SJSA1 (cell line): ENCODE results near the gene NCK1. TPM values are rescaled to one million over a fixed set of nuclear protein-coding genes. Genes with fewer than 3 reads are reported as not detected.

ENCODE experiments used
- DNase-seq, 2 experiments: peaks; one replicate each; pipeline ENCODE4 v3.0.0-alpha.2; 2015 to 2020; ENCODE audit warnings: low spot score in 2 of 2, low read depth in 1 of 2
- H3K27ac ChIP-seq: fragments of 250-450 bp; sonication (Bioruptor Pico); 2 replicates; pipeline ENCODE4 v1.5.1; 2020; ENCODE audit warnings: mild to moderate bottlenecking, moderate library complexity
- H3K27me3 ChIP-seq: fragments of 250-450 bp; sonication (Bioruptor Pico); replicated peaks from 2 replicates; pipeline ENCODE4 v1.5.1; 2020; ENCODE audit warnings: mild to moderate bottlenecking, moderate library complexity
- H3K36me3 ChIP-seq: fragments of 250-450 bp; sonication (Bioruptor Pico); 2 replicates; pipeline ENCODE4 v1.5.1; 2020; ENCODE audit warnings: mild to moderate bottlenecking
- H3K4me1 ChIP-seq: fragments of 250-450 bp; sonication (Bioruptor Pico); replicated peaks from 2 replicates; pipeline ENCODE4 v1.6.1; 2021; ENCODE audit warnings: mild to moderate bottlenecking
- H3K4me3 ChIP-seq: fragments of 250-450 bp; sonication (Bioruptor Pico); 2 replicates; pipeline ENCODE4 v1.5.1; 2020; ENCODE audit warnings: mild to moderate bottlenecking
- H3K9me3 ChIP-seq: fragments of 250-450 bp; sonication (Bioruptor Pico); replicated peaks from 2 replicates; pipeline ENCODE4 v1.5.1; 2020; ENCODE audit warnings: mild to moderate bottlenecking
- total RNA-seq: library from RNA; depleted of rRNA; stranded (reverse); fragments of >200 nt; shearing (Covaris generic); gene quantifications from 2 replicates; pipeline ENCODE4 v1.2.3, GENCODE V29; 2014

The NCK1 gene
- total RNA-seq, 1 experiment from 2014 or later = 42.2 TPM

- peaks cover 18% of the 10 kb centered on the region for H3K36me3 ChIP-seq
- peaks cover 11% of the 10 kb centered on the region for H3K4me1 ChIP-seq
- no peak overlapping the region for H3K4me3 ChIP-seq
- H3K27ac ChIP-seq = no peak overlapping the region
- DNase-seq = no peak
- no peaks in the 10 kb centered on the region for H3K9me3 ChIP-seq
- H3K27me3 ChIP-seq = no peaks in the 10 kb centered on the region
These were observed 69.6 kb downstream of the NCK1 start for GRCh38 chr3:136931606-136932005.

- Histone ChIP-seq H3K4me3 (no peak overlapping the region), H3K27ac (no peak overlapping the region), H3K36me3 (peaks cover 23% of the 10 kb centered on the region), H3K27me3 (no peaks in the 10 kb centered on the region), H3K4me1 (peaks cover 12% of the 10 kb centered on the region), H3K9me3 (no peaks in the 10 kb centered on the region)
- DNase-seq = no peak
These were observed 70.5 kb downstream of the NCK1 start for GRCh38 chr3:136932523-136932922.

- peaks cover 19% of the 10 kb centered on the region for H3K36me3 ChIP-seq
- no peaks in the 10 kb centered on the region for H3K9me3 ChIP-seq
- no peaks in the 10 kb centered on the region for H3K27me3 ChIP-seq
- no peak for DNase-seq
- H3K4me1 ChIP-seq = peaks cover 19% of the 10 kb centered on the region
- H3K27ac ChIP-seq = no peak overlapping the region
- H3K4me3 ChIP-seq = no peak overlapping the region
These were observed 71.2 kb downstream of the NCK1 start for GRCh38 chr3:136932978-136933772.

- Histone ChIP-seq H3K4me1 (peaks cover 27% of the 10 kb centered on the region), H3K27me3 (no peaks in the 10 kb centered on the region), H3K4me3 (no peak overlapping the region), H3K27ac (no peak overlapping the region), H3K36me3 (peaks cover 10% of the 10 kb centered on the region), H3K9me3 (no peaks in the 10 kb centered on the region)
- no peak for DNase-seq
These were observed 75.2 kb downstream of the NCK1 start for GRCh38 chr3:136937175-136937574.

GRCh38 chr3:136937851-136938250 is 75.8 kb downstream of the NCK1 start:
- Histone ChIP-seq H3K27me3 (no peaks in the 10 kb centered on the region), H3K36me3 (peaks cover 10% of the 10 kb centered on the region), H3K27ac (peak overlapping the region; percentile 22), H3K9me3 (no peaks in the 10 kb centered on the region), H3K4me3 (no peak overlapping the region), H3K4me1 (peaks cover 34% of the 10 kb centered on the region)
- no peak for DNase-seq

DNA sequence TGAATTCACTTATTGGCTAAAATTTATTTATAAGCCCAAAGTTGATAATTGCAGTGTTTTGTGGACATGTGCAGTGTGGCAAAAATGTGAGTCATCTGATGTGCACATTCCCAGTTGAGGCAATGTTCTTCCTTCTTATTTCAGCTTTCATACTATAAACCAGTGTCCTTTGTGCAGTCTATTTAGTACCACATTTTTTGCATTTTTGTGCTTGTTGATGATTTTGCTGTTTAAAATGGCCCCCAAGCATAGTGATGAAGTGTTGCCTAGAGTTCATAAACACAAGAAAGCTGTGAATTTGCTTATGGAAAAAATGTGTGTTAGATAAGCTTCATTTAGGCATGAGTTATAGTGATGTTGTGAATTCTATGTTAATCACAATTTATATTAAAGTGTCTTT is 76.3 kb downstream of the NCK1 start:
- DNase-seq = peak; percentile 47 to 66
- H3K36me3 ChIP-seq = peaks cover 10% of the 10 kb centered on the region
- no peak overlapping the region for H3K4me3 ChIP-seq
- peaks cover 34% of the 10 kb centered on the region for H3K4me1 ChIP-seq
- no peaks in the 10 kb centered on the region for H3K9me3 ChIP-seq
- no peaks in the 10 kb centered on the region for H3K27me3 ChIP-seq
- peak overlapping the region; percentile 50 for H3K27ac ChIP-seq

DNA sequence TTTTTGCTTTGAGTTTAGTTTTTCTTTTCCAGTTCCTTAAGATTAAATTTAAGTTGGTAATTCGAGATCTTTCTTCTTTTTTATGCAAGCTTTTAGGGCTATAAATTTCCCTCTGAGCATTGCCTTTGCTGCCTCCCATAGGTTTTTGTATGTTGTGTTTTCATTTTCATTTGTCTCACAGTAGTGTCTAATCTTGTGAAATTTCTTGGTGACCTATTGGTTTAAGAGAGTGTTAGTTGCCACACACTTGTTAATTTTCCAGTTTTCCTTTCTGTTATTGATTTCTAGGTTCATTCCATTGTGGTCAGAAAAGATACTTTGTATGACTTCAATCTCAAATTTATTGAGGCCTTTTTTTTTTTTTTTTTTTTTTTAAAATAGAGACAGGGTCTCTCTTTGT is 77.5 kb downstream of the NCK1 start:
- Histone ChIP-seq H3K27ac (no peak overlapping the region), H3K4me3 (no peak overlapping the region), H3K27me3 (no peaks in the 10 kb centered on the region), H3K9me3 (no peaks in the 10 kb centered on the region), H3K36me3 (peaks cover 10% of the 10 kb centered on the region), H3K4me1 (peaks cover 39% of the 10 kb centered on the region)
- DNase-seq = no peak

DNA sequence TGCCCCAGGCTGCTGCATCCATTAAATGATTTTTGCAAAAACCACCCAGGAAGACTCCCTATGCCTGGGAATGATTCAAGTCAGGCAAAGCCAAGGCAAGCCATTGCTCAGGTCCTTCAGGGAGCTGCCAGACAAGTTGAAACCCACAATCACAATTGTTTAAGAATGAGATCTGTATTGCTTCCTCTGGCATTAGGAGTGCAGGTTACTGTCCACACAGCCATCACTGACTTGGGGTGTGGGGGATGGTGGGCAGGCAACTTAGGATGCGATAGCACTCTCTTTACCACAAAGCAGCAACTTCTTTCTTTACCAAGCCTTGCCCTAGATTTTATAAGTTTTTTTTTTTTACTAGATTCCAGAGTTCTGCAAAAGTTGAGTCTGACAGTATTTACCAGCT is 80.8 kb downstream of the NCK1 start:
- Histone ChIP-seq H3K27ac (no peak overlapping the region), H3K36me3 (peaks cover 8% of the 10 kb centered on the region), H3K9me3 (no peaks in the 10 kb centered on the region), H3K4me3 (no peak overlapping the region), H3K4me1 (peaks cover 35% of the 10 kb centered on the region), H3K27me3 (no peaks in the 10 kb centered on the region)
- DNase-seq = no peak

- peak overlapping the region; percentile 4; the same call in 1 of the 2 replicates for H3K27ac ChIP-seq
- H3K4me3 ChIP-seq = no peak overlapping the region
- H3K36me3 ChIP-seq = peaks cover 8% of the 10 kb centered on the region
- H3K9me3 ChIP-seq = no peaks in the 10 kb centered on the region
- DNase-seq = no peak
- H3K27me3 ChIP-seq = no peaks in the 10 kb centered on the region
- H3K4me1 ChIP-seq = peaks cover 29% of the 10 kb centered on the region
These were observed 81.4 kb downstream of the NCK1 start for GRCh38 chr3:136943436-136943835.

GRCh38 chr3:136946978-136947377 is 85.0 kb downstream of the NCK1 start:
- no peak overlapping the region for H3K4me3 ChIP-seq
- peaks cover 8% of the 10 kb centered on the region for H3K36me3 ChIP-seq
- no peaks in the 10 kb centered on the region for H3K9me3 ChIP-seq
- no peak for DNase-seq
- H3K4me1 ChIP-seq = peaks cover 21% of the 10 kb centered on the region
- no peak overlapping the region for H3K27ac ChIP-seq
- no peaks in the 10 kb centered on the region for H3K27me3 ChIP-seq

DNA sequence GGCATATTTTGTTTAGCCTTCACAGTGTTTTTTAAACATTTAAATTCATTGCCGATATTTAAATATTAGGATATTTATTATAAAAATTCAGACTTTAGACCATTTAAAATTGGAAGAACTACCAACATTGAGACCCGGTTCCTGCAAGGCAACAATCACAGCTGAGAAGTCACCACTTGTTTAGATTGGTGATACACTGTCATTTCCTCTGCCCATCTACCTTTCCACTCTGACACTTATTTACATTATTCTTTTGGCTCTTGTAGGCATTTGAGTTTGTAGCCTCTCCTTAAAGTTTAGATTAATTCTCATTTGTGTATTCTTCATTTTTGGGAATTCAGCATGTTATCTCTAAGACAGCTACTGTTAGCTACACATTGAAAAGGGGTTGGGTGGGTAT is 85.5 kb downstream of the NCK1 start:
- no peak overlapping the region for H3K27ac ChIP-seq
- H3K4me1 ChIP-seq = peaks cover 21% of the 10 kb centered on the region
- H3K4me3 ChIP-seq = no peak overlapping the region
- H3K27me3 ChIP-seq = no peaks in the 10 kb centered on the region
- no peaks in the 10 kb centered on the region for H3K9me3 ChIP-seq
- DNase-seq = no peak
- peaks cover 8% of the 10 kb centered on the region for H3K36me3 ChIP-seq

DNA sequence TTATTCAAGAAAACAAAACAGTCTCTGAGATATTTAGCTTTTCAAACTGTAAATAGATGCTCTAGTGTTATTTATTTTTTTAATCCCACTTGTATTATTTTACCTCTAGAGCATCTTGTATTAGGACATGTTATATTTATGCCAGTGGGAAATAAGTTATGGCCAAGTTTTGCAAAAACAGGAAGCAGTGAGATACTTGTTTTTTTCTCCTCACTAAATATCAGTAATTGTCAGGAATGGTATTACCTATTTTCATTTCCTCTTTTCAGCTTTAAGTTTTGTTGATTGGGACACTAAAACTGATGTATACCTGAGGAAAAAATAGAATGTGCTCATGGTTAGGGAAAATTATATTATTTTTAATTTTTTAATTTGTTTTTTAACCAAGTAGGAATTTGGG is 87.1 kb downstream of the NCK1 start:
- no peaks in the 10 kb centered on the region for H3K27me3 ChIP-seq
- DNase-seq = no peak
- no peak overlapping the region for H3K4me3 ChIP-seq
- H3K36me3 ChIP-seq = peaks cover 8% of the 10 kb centered on the region
- peaks cover 18% of the 10 kb centered on the region for H3K4me1 ChIP-seq
- no peaks in the 10 kb centered on the region for H3K9me3 ChIP-seq
- no peak overlapping the region for H3K27ac ChIP-seq

GRCh38 chr3:136949708-136950107 is 87.7 kb downstream of the NCK1 start:
- Histone ChIP-seq H3K4me3 (no peak overlapping the region), H3K4me1 (peaks cover 23% of the 10 kb centered on the region), H3K27ac (no peak overlapping the region), H3K27me3 (no peaks in the 10 kb centered on the region), H3K9me3 (no peaks in the 10 kb centered on the region), H3K36me3 (peaks cover 8% of the 10 kb centered on the region)
- DNase-seq = no peak

DNA sequence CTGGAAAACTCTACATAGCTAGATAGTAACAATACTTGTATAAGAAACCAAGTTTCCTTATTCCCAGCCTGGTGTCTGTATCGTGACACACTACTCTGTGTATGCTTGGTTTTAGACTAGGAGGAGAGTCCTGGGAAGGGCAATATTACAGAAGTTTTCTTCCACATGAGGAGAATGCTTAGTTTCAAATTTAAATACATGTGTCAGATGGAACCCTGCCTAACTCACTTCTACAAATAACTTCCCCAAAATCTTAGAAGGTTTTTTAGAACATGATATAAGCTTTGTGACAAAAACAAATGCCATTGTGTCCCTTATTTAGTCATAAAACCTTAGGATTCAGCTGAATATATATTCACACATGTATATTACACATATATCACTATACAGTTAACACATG is 88.6 kb downstream of the NCK1 start:
- Histone ChIP-seq H3K4me1 (peaks cover 32% of the 10 kb centered on the region), H3K9me3 (no peaks in the 10 kb centered on the region), H3K27ac (no peak overlapping the region), H3K27me3 (no peaks in the 10 kb centered on the region), H3K4me3 (no peak overlapping the region), H3K36me3 (peaks cover 6% of the 10 kb centered on the region)
- DNase-seq = no peak

DNA sequence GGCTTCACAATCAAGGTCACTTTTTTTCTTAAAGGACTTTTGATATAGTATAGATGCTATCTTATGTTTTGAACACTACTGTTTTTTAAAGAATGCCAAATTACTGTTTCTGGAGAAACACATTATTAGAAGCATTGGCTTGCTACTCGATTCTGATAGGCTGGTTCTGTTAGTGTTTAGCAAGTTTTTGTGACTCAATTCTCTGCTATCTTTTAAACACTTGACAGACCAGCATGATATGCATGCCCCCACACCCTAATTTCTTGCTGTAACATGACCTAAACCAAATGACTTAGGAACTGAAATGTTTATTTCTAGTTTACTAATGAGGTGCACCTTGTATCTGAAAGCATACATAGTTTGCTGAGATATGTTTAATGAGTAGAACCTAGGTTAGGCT is 90.3 kb downstream of the NCK1 start:
- peaks cover 49% of the 10 kb centered on the region for H3K4me1 ChIP-seq
- no peak overlapping the region for H3K27ac ChIP-seq
- no peaks in the 10 kb centered on the region for H3K36me3 ChIP-seq
- no peaks in the 10 kb centered on the region for H3K27me3 ChIP-seq
- DNase-seq = no peak
- H3K4me3 ChIP-seq = no peak overlapping the region
- H3K9me3 ChIP-seq = no peaks in the 10 kb centered on the region
